SK-N-SH treated with all-trans-retinoic acid at 6 μM for 48 hours (cell line): ENCODE data around the gene CD302.

Source experiments
- ARNTL ChIP-seq: fragments of 450-650 bp; formaldehyde crosslinking; IDR thresholded peaks from 2 replicates; pipeline ENCODE4 v1.5.0; 2020; ENCODE audit warnings: low read depth, mild to moderate bottlenecking, moderate library complexity, borderline replicate concordance
- CSDC2 ChIP-seq: fragments of 250-450 bp; sonication (Bioruptor Pico); IDR thresholded peaks from 2 replicates; pipeline ENCODE4 v1.5.0; 2020; ENCODE audit warnings: mild to moderate bottlenecking, moderate library complexity
- ESRRG ChIP-seq: fragments of 250-450 bp; sonication (Bioruptor Pico); IDR thresholded peaks from 2 replicates; pipeline ENCODE4 v1.6.1; 2021; ENCODE audit warnings: mild to moderate bottlenecking
- OSR1 ChIP-seq: fragments of 250-450 bp; sonication (Bioruptor Pico); IDR thresholded peaks from 2 replicates; pipeline ENCODE4 v1.8.0; 2022; ENCODE audit warnings: moderate library complexity, mild to moderate bottlenecking, inconsistent platforms
- PATZ1 ChIP-seq: fragments of 250-450 bp; sonication (Bioruptor Pico); IDR thresholded peaks from 2 replicates; pipeline ENCODE4 v1.8.0; 2020; ENCODE audit warnings: mild to moderate bottlenecking, moderate library complexity, borderline replicate concordance
- SNAI2 ChIP-seq: fragments of 250-450 bp; sonication (Bioruptor Pico); IDR thresholded peaks from 2 replicates; pipeline ENCODE4 v1.5.0; 2020; ENCODE audit warnings: mild to moderate bottlenecking, moderate library complexity
- TOX ChIP-seq: fragments of 250-450 bp; sonication (Bioruptor Pico); IDR thresholded peaks from 2 replicates; pipeline ENCODE4 v1.8.0; 2021; ENCODE audit warnings: mild to moderate bottlenecking, moderate library complexity, borderline replicate concordance
- ZFP30 ChIP-seq: fragments of 450-650 bp; formaldehyde crosslinking; IDR thresholded peaks from 2 replicates; pipeline ENCODE4 v1.5.0; 2022; ENCODE audit warnings: mild to moderate bottlenecking, moderate library complexity
- TF ChIP-seq, protein P1 (sequence below): fragments of 250-450 bp; sonication (Bioruptor Pico); IDR thresholded peaks from 2 replicates; pipeline ENCODE4 v1.5.1; 2021; ENCODE audit warnings: mild to moderate bottlenecking, moderate library complexity
- TF ChIP-seq, protein P2 (sequence below): fragments of 250-450 bp; sonication (Bioruptor Pico); IDR thresholded peaks from 2 replicates; pipeline ENCODE4 v1.5.1; 2020; ENCODE audit warnings: low read depth, mild to moderate bottlenecking, moderate library complexity
- TF ChIP-seq, protein P3 (sequence below): fragments of 250-450 bp; sonication (Bioruptor Pico); IDR thresholded peaks from 2 replicates; pipeline ENCODE4 v1.8.0; 2021; ENCODE audit warnings: low read depth, mild to moderate bottlenecking, moderate library complexity, borderline replicate concordance

DNA sequence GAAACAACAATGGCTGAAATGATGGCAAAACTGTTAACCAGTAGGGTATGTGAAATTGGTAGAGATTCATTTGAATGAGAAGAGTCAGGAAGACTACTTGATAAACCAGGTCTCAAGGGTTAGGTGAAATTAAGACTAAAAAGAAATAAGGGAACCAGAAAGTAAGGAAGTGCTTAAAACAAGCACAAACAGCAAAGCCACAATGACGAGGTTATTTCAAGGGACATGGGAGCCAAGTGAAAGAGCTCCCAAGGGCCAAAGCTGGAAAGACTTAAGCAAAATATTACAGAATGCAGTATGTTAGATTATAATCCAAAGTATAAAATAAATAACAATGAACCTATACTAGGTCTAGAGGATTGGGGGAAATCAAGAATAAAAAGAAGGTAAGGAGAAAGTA, 19.3 kb upstream of the CD302 start:
- TF ChIP-seq SNAI2, result no peak
- TF ChIP-seq ZFP30 (CRISPR knock-in tag), result no peak
- no peak for TF ChIP-seq ARNTL (CRISPR knock-in tag)
- TF ChIP-seq ESRRG (CRISPR knock-in tag), result no peak
- TF ChIP-seq, protein P1, sequence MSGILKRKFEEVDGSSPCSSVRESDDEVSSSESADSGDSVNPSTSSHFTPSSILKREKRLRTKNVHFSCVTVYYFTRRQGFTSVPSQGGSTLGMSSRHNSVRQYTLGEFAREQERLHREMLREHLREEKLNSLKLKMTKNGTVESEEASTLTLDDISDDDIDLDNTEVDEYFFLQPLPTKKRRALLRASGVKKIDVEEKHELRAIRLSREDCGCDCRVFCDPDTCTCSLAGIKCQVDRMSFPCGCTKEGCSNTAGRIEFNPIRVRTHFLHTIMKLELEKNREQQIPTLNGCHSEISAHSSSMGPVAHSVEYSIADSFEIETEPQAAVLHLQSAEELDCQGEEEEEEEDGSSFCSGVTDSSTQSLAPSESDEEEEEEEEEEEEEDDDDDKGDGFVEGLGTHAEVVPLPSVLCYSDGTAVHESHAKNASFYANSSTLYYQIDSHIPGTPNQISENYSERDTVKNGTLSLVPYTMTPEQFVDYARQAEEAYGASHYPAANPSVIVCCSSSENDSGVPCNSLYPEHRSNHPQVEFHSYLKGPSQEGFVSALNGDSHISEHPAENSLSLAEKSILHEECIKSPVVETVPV, result no peak
- no peak for TF ChIP-seq PATZ1 (CRISPR knock-in tag)
- no peak for TF ChIP-seq TOX (CRISPR knock-in tag)
- TF ChIP-seq, protein P2, sequence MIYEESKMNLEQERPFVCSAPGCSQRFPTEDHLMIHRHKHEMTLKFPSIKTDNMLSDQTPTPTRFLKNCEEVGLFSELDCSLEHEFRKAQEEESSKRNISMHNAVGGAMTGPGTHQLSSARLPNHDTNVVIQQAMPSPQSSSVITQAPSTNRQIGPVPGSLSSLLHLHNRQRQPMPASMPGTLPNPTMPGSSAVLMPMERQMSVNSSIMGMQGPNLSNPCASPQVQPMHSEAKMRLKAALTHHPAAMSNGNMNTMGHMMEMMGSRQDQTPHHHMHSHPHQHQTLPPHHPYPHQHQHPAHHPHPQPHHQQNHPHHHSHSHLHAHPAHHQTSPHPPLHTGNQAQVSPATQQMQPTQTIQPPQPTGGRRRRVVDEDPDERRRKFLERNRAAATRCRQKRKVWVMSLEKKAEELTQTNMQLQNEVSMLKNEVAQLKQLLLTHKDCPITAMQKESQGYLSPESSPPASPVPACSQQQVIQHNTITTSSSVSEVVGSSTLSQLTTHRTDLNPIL (CRISPR knock-in tag), result no peak
- TF ChIP-seq OSR1 (CRISPR knock-in tag), result no peak
- no peak for TF ChIP-seq CSDC2
- TF ChIP-seq, protein P3, sequence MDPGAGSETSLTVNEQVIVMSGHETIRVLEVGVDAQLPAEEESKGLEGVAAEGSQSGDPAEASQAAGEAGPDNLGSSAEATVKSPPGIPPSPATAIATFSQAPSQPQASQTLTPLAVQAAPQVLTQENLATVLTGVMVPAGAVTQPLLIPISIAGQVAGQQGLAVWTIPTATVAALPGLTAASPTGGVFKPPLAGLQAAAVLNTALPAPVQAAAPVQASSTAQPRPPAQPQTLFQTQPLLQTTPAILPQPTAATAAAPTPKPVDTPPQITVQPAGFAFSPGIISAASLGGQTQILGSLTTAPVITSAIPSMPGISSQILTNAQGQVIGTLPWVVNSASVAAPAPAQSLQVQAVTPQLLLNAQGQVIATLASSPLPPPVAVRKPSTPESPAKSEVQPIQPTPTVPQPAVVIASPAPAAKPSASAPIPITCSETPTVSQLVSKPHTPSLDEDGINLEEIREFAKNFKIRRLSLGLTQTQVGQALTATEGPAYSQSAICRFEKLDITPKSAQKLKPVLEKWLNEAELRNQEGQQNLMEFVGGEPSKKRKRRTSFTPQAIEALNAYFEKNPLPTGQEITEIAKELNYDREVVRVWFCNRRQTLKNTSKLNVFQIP (CRISPR knock-in tag), result no peak
